IPS DF 6.9 (cell line): ENCODE results near the gene ITGB6.
"Not testable (repeated sequence)": the region's sequence is repeated elsewhere in the genome, so short reads cannot be mapped to it uniquely, and the experiment has no call there.

ENCODE experiments used
- DNase-seq: peaks from one replicate; pipeline ENCODE4 v3.0.0-alpha.2; 2013; ENCODE audit warnings: low read depth, low spot score
- H3K27ac ChIP-seq: one replicate; pipeline ENCODE4 v1.5.1; 2013; ENCODE audit warnings: low read length, control low read depth
- H3K27me3 ChIP-seq: 2 replicates; pipeline ENCODE4 v1.6.1; 2013; ENCODE audit warnings: mild to moderate bottlenecking, low read length; ENCODE audit not compliant: control insufficient read depth, insufficient read depth
- H3K36me3 ChIP-seq: 2 replicates; pipeline ENCODE4 v1.6.1; 2013; ENCODE audit warnings: low read length; ENCODE audit not compliant: control insufficient read depth, insufficient read depth
- H3K4me1 ChIP-seq: 2 replicates; pipeline ENCODE4 v1.6.1; 2013; ENCODE audit warnings: low read length; ENCODE audit not compliant: control insufficient read depth, insufficient read depth
- H3K4me3 ChIP-seq: 2 replicates; pipeline ENCODE4 v1.5.1; 2013; ENCODE audit warnings: mild to moderate bottlenecking, low read length
- H3K9me3 ChIP-seq: 2 replicates; pipeline ENCODE4 v1.6.1; 2013; ENCODE audit warnings: low read length, inconsistent platforms; ENCODE audit not compliant: control insufficient read depth, insufficient read depth
- WGBS: extraction: QIAGEN DNeasy Blood & Tissue Kit; methylation state at CpG from one replicate; pipeline ENCODE4 v1.1.7; 2013; ENCODE audit warnings: mixed read lengths, missing lambda C conversion rate; ENCODE audit not compliant: insufficient read length, insufficient coverage; 5-methylcytosine and 5-hydroxymethylcytosine counted together

The ITGB6 gene

GRCh38 chr2:160180690-160181089, 19.4 kb downstream of the ITGB6 start:
- H3K4me3 ChIP-seq, H3K27me3 ChIP-seq, DNase-seq, H3K9me3 ChIP-seq, H3K4me1 ChIP-seq, H3K27ac ChIP-seq, H3K36me3 ChIP-seq: not testable (repeated sequence)
- WGBS, result no CpG with 5 or more reads among the region's 7 CpGs

DNA sequence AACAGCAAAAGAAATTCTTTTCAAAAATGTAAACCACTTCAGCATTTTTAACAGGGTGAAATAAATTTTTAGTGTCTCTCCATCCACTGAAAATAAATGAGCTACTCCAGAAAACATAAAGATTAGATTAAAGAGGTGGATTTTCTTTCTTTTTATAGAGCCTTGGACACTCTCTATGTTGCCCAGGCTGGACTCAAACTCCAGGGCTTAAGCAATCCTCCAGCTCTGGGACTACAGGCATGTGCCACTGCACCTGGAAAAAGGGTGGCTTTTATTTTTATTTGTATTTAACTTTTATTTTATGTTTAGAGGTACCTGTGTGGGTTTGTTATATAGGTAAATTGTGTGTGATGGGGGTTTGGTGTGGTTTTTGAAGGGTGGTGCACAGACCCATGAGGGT, 19.9 kb downstream of the ITGB6 start:
- no peak overlapping the region for H3K27ac ChIP-seq
- H3K9me3 ChIP-seq, result no peaks in the 10 kb centered on the region
- H3K4me3 ChIP-seq, result no peak overlapping the region
- no peak for DNase-seq
- no peaks in the 10 kb centered on the region for H3K4me1 ChIP-seq
- no peaks in the 10 kb centered on the region for H3K36me3 ChIP-seq
- no peaks in the 10 kb centered on the region for H3K27me3 ChIP-seq

- WGBS, result no CpG with 5 or more reads among the region's 8 CpGs
- no peak overlapping the region for H3K27ac ChIP-seq
Measured at GRCh38 chr2:160175169-160176134, 24.6 kb downstream of the ITGB6 start.

GRCh38 chr2:160174322-160174721, 25.8 kb downstream of the ITGB6 start:
- Histone ChIP-seq H3K4me1 (no peaks in the 10 kb centered on the region), H3K36me3 (no peaks in the 10 kb centered on the region), H3K27ac (no peak overlapping the region), H3K9me3 (no peaks in the 10 kb centered on the region), H3K27me3 (no peaks in the 10 kb centered on the region), H3K4me3 (no peak overlapping the region)
- no CpG with 5 or more reads among the region's 3 CpGs for WGBS
- no peak for DNase-seq

More at GRCh38 chr2:160175169-160176134, 24.6 kb downstream of the ITGB6 start:
- Histone ChIP-seq H3K27me3 (no peaks in the 10 kb centered on the region), H3K36me3 (no peaks in the 10 kb centered on the region), H3K4me1 (no peaks in the 10 kb centered on the region), H3K9me3 (no peaks in the 10 kb centered on the region), H3K4me3 (no peak overlapping the region)
- DNase-seq, result no peak

GRCh38 chr2:160169988-160170387, 30.1 kb downstream of the ITGB6 start:
- Histone ChIP-seq H3K27ac (no peak overlapping the region), H3K27me3 (no peaks in the 10 kb centered on the region), H3K4me3 (no peak overlapping the region), H3K36me3 (no peaks in the 10 kb centered on the region), H3K9me3 (no peaks in the 10 kb centered on the region), H3K4me1 (no peaks in the 10 kb centered on the region)
- no peak for DNase-seq

GRCh38 chr2:160169471-160169870, 30.6 kb downstream of the ITGB6 start:
- no peaks in the 10 kb centered on the region for H3K27me3 ChIP-seq
- H3K9me3 ChIP-seq, result no peaks in the 10 kb centered on the region
- no peak for DNase-seq
- no CpG with 5 or more reads among the region's 3 CpGs for WGBS
- H3K27ac ChIP-seq, result no peak overlapping the region
- no peaks in the 10 kb centered on the region for H3K4me1 ChIP-seq
- no peak overlapping the region for H3K4me3 ChIP-seq
- no peaks in the 10 kb centered on the region for H3K36me3 ChIP-seq

- WGBS, result no CpG with 5 or more reads among the region's 3 CpGs
- H3K36me3 ChIP-seq, result no peaks in the 10 kb centered on the region
- no peak overlapping the region for H3K4me3 ChIP-seq
- DNase-seq, result no peak
- H3K27ac ChIP-seq, result no peak overlapping the region
- no peaks in the 10 kb centered on the region for H3K9me3 ChIP-seq
- H3K4me1 ChIP-seq, result no peaks in the 10 kb centered on the region
- H3K27me3 ChIP-seq, result no peaks in the 10 kb centered on the region
Measured at GRCh38 chr2:160168878-160169277, 31.2 kb downstream of the ITGB6 start.

- WGBS, result no CpG with 5 or more reads among the region's 12 CpGs
- Histone ChIP-seq H3K4me1 (no peaks in the 10 kb centered on the region), H3K4me3 (no peak overlapping the region), H3K36me3 (no peaks in the 10 kb centered on the region), H3K27ac (no peak overlapping the region), H3K9me3 (no peaks in the 10 kb centered on the region), H3K27me3 (no peaks in the 10 kb centered on the region)
- DNase-seq, result no peak
Measured at GRCh38 chr2:160167089-160167740, 32.9 kb downstream of the ITGB6 start.

GRCh38 chr2:160165996-160166395, 34.1 kb downstream of the ITGB6 start:
- H3K4me1 ChIP-seq, result no peaks in the 10 kb centered on the region
- WGBS, result no CpG with 5 or more reads among the region's 1 CpG
- no peaks in the 10 kb centered on the region for H3K9me3 ChIP-seq
- no peaks in the 10 kb centered on the region for H3K36me3 ChIP-seq
- H3K27ac ChIP-seq, result no peak overlapping the region
- no peaks in the 10 kb centered on the region for H3K27me3 ChIP-seq
- no peak overlapping the region for H3K4me3 ChIP-seq
- no peak for DNase-seq

- Histone ChIP-seq H3K9me3 (no peaks in the 10 kb centered on the region), H3K36me3 (no peaks in the 10 kb centered on the region), H3K4me3 (no peak overlapping the region), H3K27me3 (no peaks in the 10 kb centered on the region), H3K4me1 (no peaks in the 10 kb centered on the region), H3K27ac (no peak overlapping the region)
- no peak for DNase-seq
- WGBS, result no CpG with 5 or more reads among the region's 2 CpGs
Measured at GRCh38 chr2:160165081-160165480, 35.0 kb downstream of the ITGB6 start.
